Bronchial epithelial cell (primary cell): ENCODE measurements around the gene LIX1L. TPM values are rescaled to one million over a fixed set of nuclear protein-coding genes. Genes with fewer than 3 reads are reported as not detected.

Experiments used
- DNase-seq: peaks from one replicate; pipeline ENCODE4 v3.0.0-alpha.2; 2010; ENCODE audit warnings: low read depth
- FAIRE-seq: peaks from 2 replicates; lab custom pipeline; 2011; peaks lifted over from hg19 to GRCh38; lab: Jason Lieb, UNC
- H3K27me3 ChIP-seq: 2 replicates; pipeline ENCODE4 v1.5.1; 2011; ENCODE audit warnings: low read length; ENCODE audit not compliant: control insufficient read depth, insufficient read depth
- H3K36me3 ChIP-seq: 2 replicates; pipeline ENCODE4 v1.5.1; 2011; ENCODE audit warnings: low read length; ENCODE audit not compliant: control insufficient read depth, insufficient read depth
- H3K4me3 ChIP-seq: 2 replicates; pipeline ENCODE4 v1.5.1; 2011; ENCODE audit warnings: mild to moderate bottlenecking, low read depth, low read length, control low read depth
- total RNA-seq: library from RNA; depleted of rRNA; stranded (reverse); fragments of >200 nt; gene quantifications from 2 replicates; pipeline ENCODE4 v1.2.1, GENCODE V29; 2014
- TF ChIP-seq, protein P1 (sequence below): IDR thresholded peaks from 2 replicates; pipeline ENCODE4 v1.5.1; 2011; ENCODE audit warnings: mild to moderate bottlenecking, moderate library complexity, low read length, control low read depth, inconsistent platforms; ENCODE audit not compliant: insufficient read depth, severe bottlenecking

Gene LIX1L
- total RNA-seq, 1 donor from 2014 or later, result 3.4 TPM

DNA sequence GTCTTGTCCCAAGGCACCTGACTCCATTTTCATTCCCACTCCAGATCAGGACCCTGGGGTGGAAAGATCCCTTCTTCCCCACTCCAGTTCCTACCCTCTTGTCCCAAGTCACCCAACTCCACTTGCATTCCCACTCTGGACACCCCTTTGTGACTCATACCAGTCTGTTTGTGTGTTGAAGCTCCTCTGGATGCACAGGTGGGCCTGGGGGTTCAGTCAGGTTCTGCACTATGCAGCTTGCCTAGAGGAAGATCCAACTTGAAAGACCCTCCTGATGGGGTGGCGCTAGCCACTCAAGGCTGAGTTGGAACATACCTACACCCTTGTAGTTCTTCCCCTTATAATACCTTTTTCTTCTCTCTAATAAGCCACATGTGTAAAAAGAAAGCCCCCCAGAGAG, 62.3 kb downstream of the LIX1L start:
- Histone ChIP-seq H3K4me3 (no peak overlapping the region), H3K36me3 (no peaks in the 10 kb centered on the region), H3K27me3 (no peaks in the 10 kb centered on the region)
- no peak for DNase-seq
- FAIRE-seq, result no peak
- TF ChIP-seq, protein P1, sequence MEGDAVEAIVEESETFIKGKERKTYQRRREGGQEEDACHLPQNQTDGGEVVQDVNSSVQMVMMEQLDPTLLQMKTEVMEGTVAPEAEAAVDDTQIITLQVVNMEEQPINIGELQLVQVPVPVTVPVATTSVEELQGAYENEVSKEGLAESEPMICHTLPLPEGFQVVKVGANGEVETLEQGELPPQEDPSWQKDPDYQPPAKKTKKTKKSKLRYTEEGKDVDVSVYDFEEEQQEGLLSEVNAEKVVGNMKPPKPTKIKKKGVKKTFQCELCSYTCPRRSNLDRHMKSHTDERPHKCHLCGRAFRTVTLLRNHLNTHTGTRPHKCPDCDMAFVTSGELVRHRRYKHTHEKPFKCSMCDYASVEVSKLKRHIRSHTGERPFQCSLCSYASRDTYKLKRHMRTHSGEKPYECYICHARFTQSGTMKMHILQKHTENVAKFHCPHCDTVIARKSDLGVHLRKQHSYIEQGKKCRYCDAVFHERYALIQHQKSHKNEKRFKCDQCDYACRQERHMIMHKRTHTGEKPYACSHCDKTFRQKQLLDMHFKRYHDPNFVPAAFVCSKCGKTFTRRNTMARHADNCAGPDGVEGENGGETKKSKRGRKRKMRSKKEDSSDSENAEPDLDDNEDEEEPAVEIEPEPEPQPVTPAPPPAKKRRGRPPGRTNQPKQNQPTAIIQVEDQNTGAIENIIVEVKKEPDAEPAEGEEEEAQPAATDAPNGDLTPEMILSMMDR, result no peak

DNA sequence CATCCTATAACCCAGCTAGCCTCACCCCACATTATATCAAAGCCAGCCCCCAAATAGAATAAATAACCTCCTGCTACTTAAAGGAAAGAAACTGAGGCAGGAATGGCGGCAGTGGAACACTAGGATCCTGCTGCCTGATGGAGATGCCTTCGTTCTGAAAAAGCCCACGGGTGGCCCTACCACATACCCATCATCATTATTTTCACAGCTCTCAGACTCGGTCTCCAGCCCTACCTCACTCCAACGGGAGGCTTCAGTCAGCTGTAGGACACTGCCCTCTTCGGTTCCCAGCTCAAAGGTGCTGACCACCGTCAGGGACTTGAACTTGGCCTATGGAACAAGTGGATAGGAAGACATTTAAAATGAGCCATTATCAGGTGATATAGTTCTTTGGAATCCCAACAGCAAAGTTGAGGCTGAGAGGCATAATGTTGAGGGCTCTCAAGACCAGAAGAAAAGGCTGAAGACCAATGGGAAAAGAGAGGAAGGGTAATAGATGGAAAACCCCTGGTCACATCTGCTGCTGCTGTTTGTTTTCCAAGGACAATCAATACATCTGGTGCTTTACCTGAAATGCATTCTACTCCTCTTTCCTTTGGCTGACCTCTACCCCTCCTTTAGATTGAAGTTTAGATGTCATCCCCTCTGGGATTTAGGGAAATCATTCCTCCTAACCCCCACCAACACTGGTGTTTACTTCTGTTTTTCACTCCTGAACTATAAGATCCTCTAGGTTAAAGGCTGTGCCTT, 64.3 kb downstream of the LIX1L start:
- H3K4me3 ChIP-seq, result no peak overlapping the region
- no peak for DNase-seq
- H3K27me3 ChIP-seq, result no peaks in the 10 kb centered on the region
- TF ChIP-seq, protein P1, result no peak
- no peak for FAIRE-seq
- no peaks in the 10 kb centered on the region for H3K36me3 ChIP-seq

DNA sequence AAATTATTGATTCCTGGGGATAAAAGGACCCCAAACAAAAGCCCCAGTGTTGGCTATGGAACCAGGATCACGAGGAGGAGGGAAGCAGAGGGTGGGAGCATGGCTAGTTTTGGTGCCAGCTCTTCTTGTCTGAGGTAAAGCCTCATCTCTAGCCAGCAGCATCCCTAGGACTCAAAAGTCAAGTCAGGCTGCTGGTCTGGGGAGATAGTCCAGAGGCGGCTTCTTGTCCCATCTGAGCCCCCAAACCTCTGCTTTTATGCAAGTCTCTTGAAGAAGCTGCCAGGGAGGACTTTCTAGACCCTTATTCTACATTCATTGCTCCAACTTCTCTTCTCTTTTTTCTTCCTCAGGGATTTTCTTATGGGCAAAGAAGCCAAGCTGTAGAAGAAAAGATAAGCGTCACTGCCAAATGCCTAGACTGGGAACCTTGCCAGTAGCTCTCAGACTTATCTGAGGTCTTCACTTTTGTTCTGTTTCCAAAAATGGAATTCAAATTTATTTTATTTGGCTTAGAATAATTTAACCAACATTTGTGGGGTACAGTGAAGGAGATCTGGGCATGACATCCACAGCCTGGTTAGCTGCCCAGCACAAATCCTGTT, 65.2 kb downstream of the LIX1L start:
- DNase-seq (no peak), FAIRE-seq (no peak)
- H3K27me3 ChIP-seq, result no peaks in the 10 kb centered on the region
- H3K4me3 ChIP-seq, result no peak overlapping the region
- TF ChIP-seq, protein P1, result no peak
- H3K36me3 ChIP-seq, result no peaks in the 10 kb centered on the region

DNA sequence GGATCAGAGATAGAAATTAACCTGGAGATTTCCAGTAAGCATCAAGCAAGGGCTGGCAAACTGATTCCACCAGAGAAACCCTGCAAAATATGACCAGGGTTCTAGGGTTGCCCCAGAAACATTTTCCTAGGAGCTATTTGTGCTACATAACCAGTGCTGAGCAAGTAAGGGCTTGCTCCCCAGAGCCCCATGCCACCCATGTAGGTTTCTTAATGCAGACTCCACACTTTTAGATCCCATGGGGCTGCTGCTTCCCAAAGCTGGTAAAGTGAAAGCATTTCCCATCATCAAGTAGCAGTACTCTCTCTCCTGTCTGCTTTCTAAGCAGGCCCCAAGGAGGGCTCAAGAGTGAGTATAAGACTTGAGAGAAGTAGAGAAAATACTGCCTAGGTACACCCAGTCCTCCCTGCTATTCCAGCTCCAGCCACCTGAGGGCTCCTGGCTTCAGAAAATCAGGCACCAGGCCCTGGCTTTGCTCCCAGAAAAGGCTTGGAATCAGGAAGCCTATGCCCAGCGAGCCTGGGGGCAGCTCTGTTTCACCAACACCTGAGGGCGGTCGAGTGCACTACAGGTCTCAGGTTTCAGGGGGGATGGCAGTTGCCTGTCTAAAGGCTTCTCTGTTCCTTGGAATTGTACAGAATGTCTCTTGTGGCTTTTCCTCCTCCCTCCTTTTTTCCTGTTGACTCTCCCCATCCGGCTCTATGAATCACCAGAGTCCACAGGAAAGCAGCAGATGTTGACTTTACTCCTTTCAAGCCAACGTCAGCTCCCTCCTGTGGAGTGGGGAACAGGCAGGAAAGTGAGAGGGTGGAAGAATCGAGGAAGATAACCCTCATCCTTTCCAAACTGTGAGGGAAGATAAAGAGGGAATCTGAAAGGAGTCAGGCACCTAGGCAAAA, 66.0 kb downstream of the LIX1L start:
- Histone ChIP-seq H3K27me3 (no peaks in the 10 kb centered on the region), H3K36me3 (no peaks in the 10 kb centered on the region), H3K4me3 (no peak overlapping the region)
- no peak for FAIRE-seq
- TF ChIP-seq, protein P1, result peak; percentile 91
- peak; percentile 99 for DNase-seq

DNA sequence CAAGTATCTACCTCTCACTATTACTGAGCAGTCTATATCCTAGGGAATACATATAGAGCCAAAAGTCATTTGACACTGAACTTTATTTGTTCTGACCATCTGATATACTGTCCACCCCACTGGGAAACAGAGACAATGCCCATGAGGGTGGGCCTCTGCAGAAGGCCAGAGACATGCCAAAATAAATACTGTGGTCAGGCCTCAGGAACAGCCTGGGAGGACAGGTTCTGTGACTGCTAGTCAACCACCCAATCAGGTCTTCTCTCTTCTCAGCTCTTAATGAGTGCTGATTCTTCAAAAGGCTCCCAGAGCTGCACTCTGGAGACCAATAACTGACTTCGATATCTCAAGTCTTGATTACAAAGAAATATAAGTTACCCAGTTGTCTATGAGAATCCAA, 66.7 kb downstream of the LIX1L start:
- H3K36me3 ChIP-seq, result no peaks in the 10 kb centered on the region
- H3K27me3 ChIP-seq, result no peaks in the 10 kb centered on the region
- TF ChIP-seq, protein P1, result no peak
- FAIRE-seq (no peak), DNase-seq (peak; percentile 73)
- H3K4me3 ChIP-seq, result no peak overlapping the region
